GM18502 (cell line): ENCODE measurements around the gene GNG5.
"Not testable (repeated sequence)": the region's sequence is repeated elsewhere in the genome, so short reads cannot be mapped to it uniquely, and the experiment has no call there.

Experiments
- ATAC-seq: cut with Tn5 transposase; IDR thresholded peaks from one replicate; pipeline ENCODE4 v1.9.1; 2021; ENCODE audit warnings: mild to moderate bottlenecking; ENCODE audit not compliant: unreplicated experiment, poor library complexity

The GNG5 gene

GRCh38 chr1:84492726-84493125 is 13.7 kb downstream of the GNG5 start:
- ATAC-seq = no peak

DNA sequence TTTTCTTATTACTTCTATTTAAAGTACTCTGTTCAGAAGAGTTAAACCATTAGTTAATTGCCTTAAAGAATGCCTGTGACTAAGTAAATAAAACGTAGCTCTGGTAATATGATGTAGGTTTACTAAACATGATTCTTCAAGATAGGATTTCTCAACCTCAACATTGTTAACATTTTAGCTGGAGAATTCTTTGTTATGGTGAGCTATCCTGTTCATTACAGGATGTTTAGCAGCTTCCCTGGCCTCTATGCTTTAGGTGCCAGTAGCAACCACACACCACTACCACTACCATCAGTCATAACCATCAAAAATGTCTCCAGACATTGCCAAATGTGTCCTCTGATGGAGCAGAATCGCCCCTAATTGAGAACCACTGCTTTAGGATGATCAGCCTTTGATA is 16.6 kb downstream of the GNG5 start:
- ATAC-seq = no peak

GRCh38 chr1:84488107-84488506 is 18.3 kb downstream of the GNG5 start:
- ATAC-seq = no peak

- ATAC-seq = no peak
These were observed 25.1 kb downstream of the GNG5 start for GRCh38 chr1:84481317-84481716.

DNA sequence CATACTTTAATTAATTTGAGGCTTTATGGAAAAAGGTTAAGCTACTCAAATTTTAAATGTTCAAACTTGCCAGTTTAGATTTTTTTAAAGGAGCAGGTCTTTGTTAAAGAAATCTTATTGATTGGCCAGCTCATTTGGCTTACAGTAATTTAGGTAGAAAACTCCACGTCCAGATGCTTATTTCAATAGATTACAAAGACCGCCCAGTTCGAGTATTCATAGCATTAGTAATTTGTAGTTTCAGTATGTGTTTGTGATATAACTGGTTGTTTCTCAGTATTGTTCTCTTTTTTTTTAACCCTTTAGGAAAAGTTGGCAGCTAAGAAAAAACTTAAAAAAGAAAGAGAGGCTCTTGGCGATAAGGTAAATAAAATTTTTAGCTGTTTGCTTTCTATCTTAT is 25.7 kb downstream of the GNG5 start:
- ATAC-seq = no peak

DNA sequence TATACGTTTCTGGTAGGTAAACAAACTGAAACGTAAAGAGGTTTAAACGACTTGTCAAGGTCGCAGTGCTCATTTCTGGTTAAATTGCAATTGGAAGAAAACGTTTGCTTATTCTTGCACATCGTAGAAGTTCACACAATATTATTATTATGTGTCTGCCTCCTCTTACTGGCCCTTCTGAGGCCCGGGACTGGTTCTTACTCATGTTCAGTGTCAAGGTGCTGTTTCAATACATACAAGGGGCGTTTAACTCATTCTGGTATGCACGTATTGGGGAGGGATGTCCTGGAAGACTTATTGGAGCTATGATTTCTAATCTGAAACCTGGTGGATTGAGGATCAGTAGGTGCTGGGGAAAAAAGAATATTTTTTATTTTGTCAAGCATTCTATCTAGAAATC is 26.4 kb downstream of the GNG5 start:
- peak; percentile 26 for ATAC-seq

- ATAC-seq = peak; percentile 98
These were observed 27.2 kb downstream of the GNG5 start, which contains the start of gene RPF1 for GRCh38 chr1:84478876-84479868. Gene RPF1, plus strand, starts transcription at chr1:84479266. Its CDS starts 16 bp downstream, at chr1:84479282.

DNA sequence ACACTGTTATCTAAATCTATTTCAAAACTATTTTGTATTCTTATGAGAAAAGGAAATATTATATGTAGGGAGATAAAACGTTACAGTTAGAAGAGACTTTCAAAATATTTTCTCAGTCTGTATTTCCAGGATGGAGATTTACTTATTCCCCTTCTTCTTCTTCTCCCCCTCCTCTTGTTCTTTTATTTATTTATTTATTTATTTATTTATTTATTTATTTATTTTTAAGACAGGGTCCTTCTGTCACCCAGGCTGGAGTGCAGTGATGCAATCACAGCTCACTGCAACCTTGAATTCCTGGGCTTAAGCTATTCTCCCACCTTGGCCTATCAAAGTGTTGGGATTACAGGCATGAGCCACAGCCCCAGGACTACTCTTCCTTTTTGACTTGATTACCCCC is 30.2 kb downstream of the GNG5 start:
- ATAC-seq = no peak

GRCh38 chr1:84467298-84467697 is 39.1 kb downstream of the GNG5 start:
- ATAC-seq = no peak

GRCh38 chr1:84462118-84462517 is 44.3 kb downstream of the GNG5 start:
- ATAC-seq = no peak

- ATAC-seq = no peak
These were observed 53.9 kb downstream of the GNG5 start for GRCh38 chr1:84452436-84452835.

GRCh38 chr1:84450910-84451309 is 55.5 kb downstream of the GNG5 start:
- no peak for ATAC-seq

- not testable (repeated sequence) for ATAC-seq
These were observed 57.7 kb downstream of the GNG5 start for GRCh38 chr1:84448704-84449103.
